ENCODE measurements around the gene GLCE. TPM values are rescaled to one million over a fixed set of nuclear protein-coding genes. Genes with fewer than 3 reads are reported as not detected.

Gene GLCE
- total and polyA plus RNA-seq, 2 experiments from 2014 or later = 9.7 to 17.1 TPM

DNA sequence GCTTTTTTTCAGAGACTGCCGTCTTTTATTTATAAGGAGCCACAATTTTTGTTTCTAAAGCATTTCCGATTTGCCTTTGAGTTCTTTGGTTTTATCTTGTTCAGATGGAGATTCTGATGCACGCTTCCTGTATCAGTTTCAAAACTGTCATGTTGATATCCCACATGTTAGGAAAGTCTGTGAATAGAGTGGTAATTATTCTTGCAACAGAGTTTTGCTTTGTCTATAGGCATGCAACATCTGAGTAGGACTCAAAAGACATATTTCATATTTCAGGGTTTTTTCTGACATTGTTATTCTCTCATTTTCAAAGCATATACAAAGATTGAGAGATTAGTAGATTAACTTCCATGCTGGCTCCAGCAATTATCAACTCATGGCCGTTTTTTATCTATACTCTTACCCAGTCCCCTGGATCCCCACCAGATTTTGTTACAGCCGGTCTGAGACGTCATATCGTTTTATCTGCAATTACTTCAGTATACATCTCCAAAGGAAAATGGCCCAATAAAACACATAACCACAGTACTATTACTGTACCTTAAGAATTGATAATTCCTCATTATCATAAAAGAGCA, 160.6 kb downstream of the GLCE start:
- in situ Hi-C loops (cut with MboI) = no loop called here
- H3K27me3 ChIP-seq (replicated peaks; ENCODE audit: insufficient read depth) = no peaks in the 10 kb centered on the region
- DNase-seq = no peak
- H3K79me2 ChIP-seq (ENCODE audit: insufficient read depth) = no peaks in the 10 kb centered on the region
- no peak overlapping the region for H2AFZ ChIP-seq
- H3K4me1 ChIP-seq (ENCODE audit: insufficient read depth) = no peaks in the 10 kb centered on the region
- H3K9me3 ChIP-seq (ENCODE audit: low read depth) = no peaks in the 10 kb centered on the region
- H3K36me3 ChIP-seq (ENCODE audit: low read depth) = no peaks in the 10 kb centered on the region
- 64 to 70% methylated on average over 7 of the region's 7 CpGs for WGBS, 2 experiments (ENCODE audit: low coverage in 1 of 2, low lambda C conversion rate in 2 of 2, missing lambda C conversion rate in 2 of 2)
- no peak overlapping the region for H3K4me2 ChIP-seq (ENCODE audit: unreplicated experiment)
- TF ChIP-seq EZH2 (IDR thresholded peaks at IDR 0.05; ENCODE audit: insufficient read depth, poor library complexity, severe bottlenecking) (no peak), EZH2phosphoT487 (IDR thresholded peaks at IDR 0.05; ENCODE audit: insufficient read depth, low read depth) (no peak)
- no peak overlapping the region for H3K27ac ChIP-seq
- no peak overlapping the region for H3K4me3 ChIP-seq
- H3K9ac ChIP-seq = no peak overlapping the region
- no peaks in the 10 kb centered on the region for H4K20me1 ChIP-seq (ENCODE audit: insufficient read depth)
- no peaks in the 10 kb centered on the region for H3F3A ChIP-seq (ENCODE audit: insufficient read depth)
- H3K9me2 ChIP-seq (ENCODE audit: insufficient read depth) = no peaks in the 10 kb centered on the region

Other genes starting within 250 kb of the GLCE start
- 0.51 and 3.4 TPM in 2 replicates for gene SPESP1, start 230.1 kb upstream of the GLCE start, total RNA-seq (2014; rRNA removed; shearing (Covaris generic))
- 1.1 TPM in 2 replicates for gene SPESP1, start 230.1 kb upstream of the GLCE start, polyA plus RNA-seq (2016; fragmentation: Nextera tagmentation; extraction: Ambion mirVana)
- 0.11 TPM in 1 of 2 replicates, not detected in the other for gene NOX5, start 145.9 kb upstream of the GLCE start, total RNA-seq (2014; rRNA removed; shearing (Covaris generic))
- 0.11 TPM in 1 of 2 replicates, not detected in the other for gene NOX5, start 145.9 kb upstream of the GLCE start, polyA plus RNA-seq (2016; fragmentation: Nextera tagmentation; extraction: Ambion mirVana)
- 3.8 and 4.6 TPM in 2 replicates for gene PAQR5, start 138.3 kb downstream of the GLCE start, total RNA-seq (2014; rRNA removed; shearing (Covaris generic))
- gene PAQR5, start 138.3 kb downstream of the GLCE start, polyA plus RNA-seq (2016; fragmentation: Nextera tagmentation; extraction: Ambion mirVana) = 5.5 and 5.7 TPM in 2 replicates

Measured in GM23248 (cell line).